Body of pancreas (tissue), 4 donors: ENCODE measurements around the gene ADAMTS3. TPM values are rescaled to one million over a fixed set of nuclear protein-coding genes. Genes with fewer than 3 reads are reported as not detected.

Source experiments
- ATAC-seq: fragments of 150-250 bp; one replicate; pipeline ENCODE4 v1.9.1; 2016
- DNase-seq, 4 donors: peaks; one replicate each; pipeline ENCODE4 v3.0.0-alpha.2; 2019
- H3K27ac ChIP-seq, 4 donors: fragments of 200-600 bp; sonication (generic); 1 replicate in 3 of 4; 2 replicates in 1 of 4; pipeline versions ENCODE4 v1.5.1 to v1.6.1; 2016 to 2019; ENCODE audit warnings: mild to moderate bottlenecking in 1 of 4, mixed read lengths in 1 of 4, moderate library complexity in 1 of 4
- H3K27me3 ChIP-seq, 2 donors: fragments of 200-600 bp; sonication (generic); one replicate each; pipeline ENCODE4 v1.6.0; 2016; ENCODE audit warnings: mild to moderate bottlenecking in 1 of 2
- H3K36me3 ChIP-seq, 2 donors: fragments of 200-600 bp; sonication (generic); replicated peaks in 1 of 2; 2 replicates each; pipeline ENCODE4 v1.5.1; 2016; ENCODE audit warnings: low read depth in 2 of 2; ENCODE audit not compliant: insufficient read depth in 1 of 2
- H3K4me1 ChIP-seq: fragments of 200-600 bp; sonication (generic); one replicate; pipeline ENCODE4 v1.6.0; 2016
- H3K4me3 ChIP-seq, 2 donors: fragments of 200-600 bp; sonication (generic); 1 replicate in 1 of 2; 2 replicates in 1 of 2; pipeline ENCODE4 v1.5.1; 2016 to 2019
- H3K9me3 ChIP-seq, 3 donors: fragments of 200-600 bp; sonication (generic); 1 replicate in 2 of 3; 2 replicates in 1 of 3; pipeline ENCODE4 v1.5.1; 2016
- POLR2A ChIP-seq, 3 donors: fragments of 450-650 bp; IDR thresholded peaks; one replicate each; pipeline ENCODE4 v1.6.1; 2016; ENCODE audit warnings: antibody characterized with exemption in 3 of 3, mild to moderate bottlenecking in 2 of 3
- WGBS, 2 donors: methylation state at CpG; one replicate each; pipeline ENCODE4 v1.1.5; 2017; 5-methylcytosine and 5-hydroxymethylcytosine counted together
- intact Hi-C: fragments of 100-400 bp; cut with DNase I; formaldehyde crosslinking; loops from one replicate; pipeline ENCODE4 v1.15.1; 2023
- total RNA-seq, 2 donors: library from RNA; depleted of rRNA; stranded (reverse); fragments of >200 nt; gene quantifications; one replicate each; pipeline ENCODE4 v1.1.0, GENCODE V29; 2016
- TF ChIP-seq, protein P1 (sequence below), 7 experiments: fragments of 450-650 bp in 4 of 7; fragments of 200-600 bp in 3 of 7; sonication (generic) in 3 of 7; IDR thresholded peaks; one replicate each; pipeline ENCODE4 v1.5.1; 2016 to 2019; ENCODE audit warnings: antibody characterized with exemption in 7 of 7

Gene ADAMTS3
- total RNA-seq, 2 donors from 2014 or later: 0.26 to 0.33 TPM

DNA sequence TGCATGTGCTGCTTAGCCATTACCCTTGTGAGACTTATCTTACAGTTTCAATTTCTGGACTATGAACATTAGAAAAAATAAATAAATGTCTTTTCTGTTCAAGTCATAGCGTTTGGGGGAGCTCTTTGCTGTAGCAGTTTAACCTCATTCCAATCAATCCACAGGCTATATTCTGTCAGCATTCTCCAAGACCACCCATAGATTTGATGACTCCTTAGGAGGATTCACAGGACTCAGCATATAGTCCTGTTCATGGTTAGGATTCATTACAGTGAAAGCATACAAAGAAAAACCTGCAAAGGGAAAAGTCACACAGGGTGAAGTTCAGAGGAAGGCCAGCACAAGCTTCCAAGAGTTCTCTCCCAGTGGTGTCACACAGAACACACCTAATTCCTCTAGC, 180.5 kb downstream of the ADAMTS3 start:
- H3K4me1 ChIP-seq: no peaks in the 10 kb centered on the region
- WGBS, 2 donors: 37 to 58% methylated on average over 1 of the region's 1 CpG
- H3K27me3 ChIP-seq: no peaks in the 10 kb centered on the region
- H3K9me3 ChIP-seq: no peaks in the 10 kb centered on the region
- no peak overlapping the region for H3K4me3 ChIP-seq
- no peak for TF ChIP-seq POLR2A (IDR thresholded peaks at IDR 0.05)
- TF ChIP-seq, protein P1, sequence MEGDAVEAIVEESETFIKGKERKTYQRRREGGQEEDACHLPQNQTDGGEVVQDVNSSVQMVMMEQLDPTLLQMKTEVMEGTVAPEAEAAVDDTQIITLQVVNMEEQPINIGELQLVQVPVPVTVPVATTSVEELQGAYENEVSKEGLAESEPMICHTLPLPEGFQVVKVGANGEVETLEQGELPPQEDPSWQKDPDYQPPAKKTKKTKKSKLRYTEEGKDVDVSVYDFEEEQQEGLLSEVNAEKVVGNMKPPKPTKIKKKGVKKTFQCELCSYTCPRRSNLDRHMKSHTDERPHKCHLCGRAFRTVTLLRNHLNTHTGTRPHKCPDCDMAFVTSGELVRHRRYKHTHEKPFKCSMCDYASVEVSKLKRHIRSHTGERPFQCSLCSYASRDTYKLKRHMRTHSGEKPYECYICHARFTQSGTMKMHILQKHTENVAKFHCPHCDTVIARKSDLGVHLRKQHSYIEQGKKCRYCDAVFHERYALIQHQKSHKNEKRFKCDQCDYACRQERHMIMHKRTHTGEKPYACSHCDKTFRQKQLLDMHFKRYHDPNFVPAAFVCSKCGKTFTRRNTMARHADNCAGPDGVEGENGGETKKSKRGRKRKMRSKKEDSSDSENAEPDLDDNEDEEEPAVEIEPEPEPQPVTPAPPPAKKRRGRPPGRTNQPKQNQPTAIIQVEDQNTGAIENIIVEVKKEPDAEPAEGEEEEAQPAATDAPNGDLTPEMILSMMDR (IDR thresholded peaks at IDR 0.05): no peak
- no peaks in the 10 kb centered on the region for H3K36me3 ChIP-seq
- DNase-seq (no peak), ATAC-seq (no peak)
- H3K27ac ChIP-seq: no peak overlapping the region
- intact Hi-C loops: no loop called here

DNA sequence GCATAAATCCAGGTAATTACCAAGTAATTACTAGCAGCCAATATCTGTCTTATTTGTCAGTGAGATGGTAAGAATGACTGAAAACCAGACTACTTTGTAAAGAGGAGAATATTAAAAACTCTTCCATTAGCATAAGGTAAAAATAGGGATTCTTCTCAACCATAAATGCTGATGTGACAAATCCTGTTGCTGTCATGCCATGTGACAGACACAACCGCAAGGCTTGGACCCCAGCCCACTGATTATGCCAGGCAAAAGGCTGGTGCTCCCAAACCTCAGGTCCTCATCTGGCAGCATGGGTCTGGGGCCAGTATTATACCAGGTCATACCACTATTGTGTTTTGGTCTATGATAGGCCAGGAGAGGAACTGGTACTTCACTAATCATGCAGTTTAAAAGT, 181.1 kb downstream of the ADAMTS3 start:
- intact Hi-C loops: no loop called here
- Histone ChIP-seq H3K9me3 (no peaks in the 10 kb centered on the region), H3K27me3 (no peaks in the 10 kb centered on the region), H3K4me3 (no peak overlapping the region), H3K36me3 (no peaks in the 10 kb centered on the region), H3K27ac (no peak overlapping the region), H3K4me1 (no peaks in the 10 kb centered on the region)
- DNase-seq (no peak), ATAC-seq (no peak)
- 63 to 71% methylated on average over 1 of the region's 1 CpG for WGBS, 2 donors
- no peak for TF ChIP-seq POLR2A (IDR thresholded peaks at IDR 0.05)
- TF ChIP-seq, protein P1 (IDR thresholded peaks at IDR 0.05): no peak

DNA sequence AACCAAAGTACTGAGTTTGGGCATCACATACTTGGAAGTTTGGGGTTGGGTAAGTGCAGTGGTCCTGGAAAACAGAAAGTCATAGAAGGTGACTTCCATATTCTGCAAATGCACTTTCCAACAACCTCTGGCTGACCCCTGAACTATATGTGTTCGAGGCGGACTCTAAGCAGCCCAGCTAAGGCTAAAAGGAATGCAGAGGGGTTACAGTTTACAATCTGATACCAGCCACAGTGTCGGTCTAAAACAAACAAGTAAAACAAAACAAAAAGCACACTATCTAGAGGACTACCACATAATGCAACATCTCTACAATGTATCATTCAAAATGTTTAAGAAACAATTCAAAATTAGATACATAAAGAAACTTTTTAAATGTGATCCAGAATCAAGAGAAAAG, 185.6 kb downstream of the ADAMTS3 start:
- intact Hi-C loops: no loop called here
- TF ChIP-seq POLR2A (IDR thresholded peaks at IDR 0.05): no peak
- TF ChIP-seq, protein P1 (IDR thresholded peaks at IDR 0.05): no peak
- no peak overlapping the region for H3K4me3 ChIP-seq
- ATAC-seq (no peak), DNase-seq (no peak)
- no peaks in the 10 kb centered on the region for H3K9me3 ChIP-seq
- H3K36me3 ChIP-seq: no peaks in the 10 kb centered on the region
- H3K4me1 ChIP-seq: no peaks in the 10 kb centered on the region
- no peak overlapping the region for H3K27ac ChIP-seq
- H3K27me3 ChIP-seq: no peaks in the 10 kb centered on the region
- 28 to 33% methylated on average over 3 of the region's 3 CpGs for WGBS, 2 donors

DNA sequence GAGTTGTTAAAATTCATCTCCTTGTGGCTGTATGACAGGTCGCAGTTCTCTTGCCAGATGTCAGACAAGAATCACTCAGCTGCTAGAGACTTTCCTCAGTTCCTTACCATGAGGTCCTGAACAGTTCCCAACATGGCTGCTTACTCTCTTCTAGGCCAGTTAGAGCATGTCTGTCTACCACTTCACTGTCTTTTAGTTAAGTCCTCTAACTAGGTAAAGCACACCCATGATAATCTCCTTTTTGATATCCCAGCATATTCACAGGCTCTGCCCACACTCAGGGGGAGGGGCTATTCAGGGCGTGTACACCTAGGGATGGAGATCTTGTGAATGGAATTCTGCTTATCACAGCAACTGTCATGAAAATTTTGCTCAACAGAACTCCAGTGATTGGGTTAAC, 190.1 kb downstream of the ADAMTS3 start:
- intact Hi-C loops: no loop called here
- Histone ChIP-seq H3K36me3 (no peaks in the 10 kb centered on the region), H3K4me1 (no peaks in the 10 kb centered on the region), H3K27me3 (no peaks in the 10 kb centered on the region), H3K4me3 (no peak overlapping the region), H3K9me3 (no peaks in the 10 kb centered on the region), H3K27ac (no peak overlapping the region)
- no peak for TF ChIP-seq POLR2A (IDR thresholded peaks at IDR 0.05)
- TF ChIP-seq, protein P1 (IDR thresholded peaks at IDR 0.05): no peak
- no peak for DNase-seq
- no peak for ATAC-seq
- 69 to 73% methylated on average over 2 of the region's 2 CpGs for WGBS, 2 donors

DNA sequence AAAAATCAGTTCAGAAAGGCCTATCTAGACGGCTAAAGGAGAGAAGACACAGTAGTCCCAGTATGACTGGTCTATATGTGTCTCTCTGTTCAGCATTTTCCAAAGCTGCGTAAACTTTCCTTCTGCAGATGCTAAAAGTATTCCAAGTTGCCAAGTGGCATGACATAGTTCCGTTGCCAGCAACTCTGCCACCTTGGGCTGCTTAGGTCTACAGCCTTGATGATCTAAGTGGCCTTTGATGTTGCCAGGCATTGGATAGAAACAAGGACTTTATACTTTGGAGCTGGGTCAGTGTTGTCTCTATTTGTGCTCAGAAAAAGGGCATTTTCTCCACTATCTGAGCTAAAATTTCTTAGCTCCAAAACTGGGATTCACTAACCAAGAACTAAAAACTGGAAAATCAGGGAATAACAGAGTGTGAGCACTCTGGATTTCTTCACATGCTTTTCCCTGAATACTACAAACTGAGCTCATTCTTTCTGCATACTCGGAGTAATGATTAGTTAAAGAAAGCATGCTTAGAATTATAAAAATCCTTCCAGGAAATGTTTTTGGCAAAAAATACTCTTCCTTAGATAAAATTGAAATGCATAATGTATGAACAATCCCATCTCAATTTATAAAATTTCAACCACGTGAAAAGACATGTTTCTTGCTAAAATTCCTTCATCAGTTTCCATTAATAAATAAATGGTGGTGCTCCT, 191.4 kb downstream of the ADAMTS3 start:
- H3K27ac ChIP-seq: no peak overlapping the region
- DNase-seq: no peak

More for the DNA sequence above, 191.4 kb downstream of the ADAMTS3 start:
- Histone ChIP-seq H3K4me1 (no peaks in the 10 kb centered on the region), H3K4me3 (no peak overlapping the region), H3K9me3 (no peaks in the 10 kb centered on the region), H3K36me3 (no peaks in the 10 kb centered on the region), H3K27me3 (no peaks in the 10 kb centered on the region)
- no peak for ATAC-seq
- 68 to 69% methylated on average over 5 of the region's 5 CpGs for WGBS, 2 donors
- intact Hi-C loops: no loop called here
- TF ChIP-seq, protein P1 (IDR thresholded peaks at IDR 0.05): no peak
- no peak for TF ChIP-seq POLR2A (IDR thresholded peaks at IDR 0.05)
